GM12892 (cell line): ENCODE results near the gene AUP1.

Source experiments
- POLR2A ChIP-seq: IDR thresholded peaks from 2 replicates; pipeline ENCODE4 v1.6.1; 2011; ENCODE audit warnings: low read depth, low read length, control low read depth
- POLR2AphosphoS5 ChIP-seq: IDR thresholded peaks from 2 replicates; pipeline ENCODE4 v1.6.1; 2011; ENCODE audit warnings: low read depth, low read length, control low read depth
- TAF1 ChIP-seq: IDR thresholded peaks from 2 replicates; pipeline ENCODE4 v1.6.1; 2011; ENCODE audit warnings: low read depth, mild to moderate bottlenecking, control low read depth, low read length, borderline replicate concordance

- TF ChIP-seq TAF1 = no peak
- no peak for TF ChIP-seq POLR2AphosphoS5
- no peak for TF ChIP-seq POLR2A
Measured at GRCh38 chr2:74546004-74546403, 16.5 kb upstream of the AUP1 start.
